GM12891 (cell line): ENCODE measurements around the gene PTPRN2.

Experiments
- POLR2AphosphoS5 ChIP-seq: IDR thresholded peaks from 2 replicates; pipeline ENCODE4 v1.6.1; 2011; ENCODE audit warnings: low read depth, low read length, control low read depth
- SPI1 ChIP-seq: IDR thresholded peaks from 2 replicates; pipeline ENCODE4 v1.6.1; 2011; ENCODE audit warnings: low read depth, low read length, control low read depth

DNA sequence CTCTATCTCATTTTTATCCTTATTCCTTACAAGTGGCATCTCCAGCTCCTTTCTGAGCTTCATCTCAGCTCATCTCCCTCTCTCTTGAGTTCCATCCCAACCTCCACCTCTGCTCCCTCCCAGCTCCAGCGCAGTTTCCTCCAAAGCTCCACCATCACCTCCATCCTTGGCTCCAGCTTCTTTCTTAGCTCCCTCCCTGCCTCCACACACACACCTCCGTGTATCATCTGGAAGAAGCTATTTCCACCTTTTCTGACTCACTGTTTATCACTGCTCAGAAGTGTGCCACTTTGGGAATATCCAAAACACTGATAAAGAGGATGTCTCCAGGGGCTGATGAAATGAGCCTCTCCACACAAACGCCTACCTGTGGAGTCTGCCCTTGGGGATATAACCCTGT, 481.4 kb downstream of the PTPRN2 start:
- TF ChIP-seq POLR2AphosphoS5 (no peak), SPI1 (no peak)
